Measurements from ENCODE around the gene RAD18. TPM values are rescaled to one million over a fixed set of nuclear protein-coding genes. Genes with fewer than 3 reads are reported as not detected.

The RAD18 gene
- total RNA-seq, 1 donor from 2014 or later, result 7.6 TPM

- DNase-seq (ENCODE audit: low read depth), result no peak
- no peak for TF ChIP-seq CTCF (IDR thresholded peaks at IDR 0.05; ENCODE audit: insufficient read depth, low read length, poor library complexity, severe bottlenecking)
- no peaks in the 10 kb centered on the region for H3K27me3 ChIP-seq (ENCODE audit: control insufficient read depth, insufficient read depth, low read length)
- no peak overlapping the region for H3K4me3 ChIP-seq (ENCODE audit: low read depth, low read length)
- H3K36me3 ChIP-seq (ENCODE audit: control insufficient read depth, insufficient read depth, low read length), result no peaks in the 10 kb centered on the region
Measured at GRCh38 chr3:8993331-8993730, 30.1 kb upstream of the RAD18 start.

GRCh38 chr3:8992854-8993253 is 29.6 kb upstream of the RAD18 start:
- H3K36me3 ChIP-seq (ENCODE audit: control insufficient read depth, insufficient read depth, low read length), result no peaks in the 10 kb centered on the region
- no peak for TF ChIP-seq CTCF (IDR thresholded peaks at IDR 0.05; ENCODE audit: insufficient read depth, low read length, poor library complexity, severe bottlenecking)
- no peaks in the 10 kb centered on the region for H3K27me3 ChIP-seq (ENCODE audit: control insufficient read depth, insufficient read depth, low read length)
- no peak overlapping the region for H3K4me3 ChIP-seq (ENCODE audit: low read depth, low read length)
- no peak for DNase-seq (ENCODE audit: low read depth)

DNA sequence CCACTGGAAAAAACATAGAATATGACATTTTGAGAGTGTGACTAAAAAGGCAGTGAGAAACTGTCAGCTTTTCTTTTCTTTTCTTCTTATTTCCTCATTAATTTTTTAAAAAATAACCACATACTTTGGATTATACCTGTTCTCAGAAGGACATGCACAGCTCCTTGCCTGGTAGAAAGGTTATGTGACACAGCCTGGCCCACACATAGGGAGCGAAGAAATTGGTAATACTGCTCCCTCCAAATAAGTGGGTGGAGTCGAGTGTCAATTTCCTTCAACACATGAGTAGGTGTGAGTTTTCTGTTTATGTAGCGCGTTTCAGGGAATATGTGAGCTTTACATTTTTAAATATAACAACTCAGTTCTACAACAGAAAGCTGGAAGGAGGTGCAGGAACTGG is 28.9 kb upstream of the RAD18 start:
- no peaks in the 10 kb centered on the region for H3K36me3 ChIP-seq (ENCODE audit: control insufficient read depth, insufficient read depth, low read length)
- H3K4me3 ChIP-seq (ENCODE audit: low read depth, low read length), result no peak overlapping the region
- no peaks in the 10 kb centered on the region for H3K27me3 ChIP-seq (ENCODE audit: control insufficient read depth, insufficient read depth, low read length)
- TF ChIP-seq CTCF (IDR thresholded peaks at IDR 0.05; ENCODE audit: insufficient read depth, low read length, poor library complexity, severe bottlenecking), result no peak
- no peak for DNase-seq (ENCODE audit: low read depth)

GRCh38 chr3:8990266-8991215 is 27.3 kb upstream of the RAD18 start:
- Histone ChIP-seq H3K27me3 (ENCODE audit: control insufficient read depth, insufficient read depth, low read length) (no peaks in the 10 kb centered on the region), H3K36me3 (ENCODE audit: control insufficient read depth, insufficient read depth, low read length) (no peaks in the 10 kb centered on the region), H3K4me3 (ENCODE audit: low read depth, low read length) (no peak overlapping the region)
- DNase-seq (ENCODE audit: low read depth), result no peak
- no peak for TF ChIP-seq CTCF (IDR thresholded peaks at IDR 0.05; ENCODE audit: insufficient read depth, low read length, poor library complexity, severe bottlenecking)

- TF ChIP-seq CTCF (IDR thresholded peaks at IDR 0.05; ENCODE audit: insufficient read depth, low read length, poor library complexity, severe bottlenecking), result no peak
- Histone ChIP-seq H3K27me3 (ENCODE audit: control insufficient read depth, insufficient read depth, low read length) (no peaks in the 10 kb centered on the region), H3K4me3 (ENCODE audit: low read depth, low read length) (no peak overlapping the region), H3K36me3 (ENCODE audit: control insufficient read depth, insufficient read depth, low read length) (no peaks in the 10 kb centered on the region)
- DNase-seq (ENCODE audit: low read depth), result no peak
Measured at GRCh38 chr3:8988791-8989558, 25.7 kb upstream of the RAD18 start.

Data from kidney epithelial cell (primary cell).